ENCODE data around the gene GNPTG.

GNPTG gene

GRCh38 chr16:1375741-1376410 lies 24.1 kb downstream of the GNPTG start:
- DNase-seq, result no peak

- no peak for DNase-seq
These were observed 25.8 kb downstream of the GNPTG start for GRCh38 chr16:1377406-1378010.

- no peak for DNase-seq
These were observed 26.5 kb downstream of the GNPTG start for GRCh38 chr16:1378087-1378803.

- peak; percentile 88 for DNase-seq
These were observed 27.1 kb downstream of the GNPTG start for GRCh38 chr16:1378804-1379303.

GRCh38 chr16:1379304-1380076 lies 27.8 kb downstream of the GNPTG start:
- DNase-seq, result peak; percentile 93

- no peak for DNase-seq
These were observed 28.5 kb downstream of the GNPTG start for GRCh38 chr16:1380195-1380594.

- DNase-seq, result no peak
These were observed 30.1 kb downstream of the GNPTG start for GRCh38 chr16:1381612-1382406.

- no peak for DNase-seq
These were observed 31.8 kb downstream of the GNPTG start for GRCh38 chr16:1383556-1383955.

- DNase-seq, result no peak
These were observed 33.5 kb downstream of the GNPTG start for GRCh38 chr16:1385232-1385631.

- no peak for DNase-seq
These were observed 35.6 kb downstream of the GNPTG start for GRCh38 chr16:1387331-1387730.

GRCh38 chr16:1389762-1390161 lies 38.0 kb downstream of the GNPTG start:
- DNase-seq, result no peak

- no peak for DNase-seq
These were observed 38.6 kb downstream of the GNPTG start for GRCh38 chr16:1390239-1390779.

- DNase-seq, result no peak
These were observed 41.1 kb downstream of the GNPTG start for GRCh38 chr16:1392826-1393225.

- DNase-seq, result no peak
These were observed 42.0 kb downstream of the GNPTG start for GRCh38 chr16:1393613-1394176.

- DNase-seq, result no peak
These were observed 42.7 kb downstream of the GNPTG start for GRCh38 chr16:1394367-1394951.

GRCh38 chr16:1395444-1396031 lies 43.8 kb downstream of the GNPTG start:
- no peak for DNase-seq

GRCh38 chr16:1397779-1398178 lies 46.0 kb downstream of the GNPTG start:
- DNase-seq, result no peak

- no peak for DNase-seq
These were observed 46.6 kb downstream of the GNPTG start for GRCh38 chr16:1398351-1398750.

- no peak for DNase-seq
These were observed 47.3 kb downstream of the GNPTG start for GRCh38 chr16:1398826-1399581.

Data from activated CD8-positive, alpha-beta memory T cell treated with anti-CD3 and anti-CD28 coated beads for 24 hours (primary cell).